ENCODE results near the gene RNF152. TPM values are rescaled to one million over a fixed set of nuclear protein-coding genes. Genes with fewer than 3 reads are reported as not detected.

RNF152 gene, protein sequence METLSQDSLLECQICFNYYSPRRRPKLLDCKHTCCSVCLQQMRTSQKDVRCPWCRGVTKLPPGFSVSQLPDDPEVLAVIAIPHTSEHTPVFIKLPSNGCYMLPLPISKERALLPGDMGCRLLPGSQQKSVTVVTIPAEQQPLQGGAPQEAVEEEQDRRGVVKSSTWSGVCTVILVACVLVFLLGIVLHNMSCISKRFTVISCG
- 45.7 TPM for total RNA-seq

DNA sequence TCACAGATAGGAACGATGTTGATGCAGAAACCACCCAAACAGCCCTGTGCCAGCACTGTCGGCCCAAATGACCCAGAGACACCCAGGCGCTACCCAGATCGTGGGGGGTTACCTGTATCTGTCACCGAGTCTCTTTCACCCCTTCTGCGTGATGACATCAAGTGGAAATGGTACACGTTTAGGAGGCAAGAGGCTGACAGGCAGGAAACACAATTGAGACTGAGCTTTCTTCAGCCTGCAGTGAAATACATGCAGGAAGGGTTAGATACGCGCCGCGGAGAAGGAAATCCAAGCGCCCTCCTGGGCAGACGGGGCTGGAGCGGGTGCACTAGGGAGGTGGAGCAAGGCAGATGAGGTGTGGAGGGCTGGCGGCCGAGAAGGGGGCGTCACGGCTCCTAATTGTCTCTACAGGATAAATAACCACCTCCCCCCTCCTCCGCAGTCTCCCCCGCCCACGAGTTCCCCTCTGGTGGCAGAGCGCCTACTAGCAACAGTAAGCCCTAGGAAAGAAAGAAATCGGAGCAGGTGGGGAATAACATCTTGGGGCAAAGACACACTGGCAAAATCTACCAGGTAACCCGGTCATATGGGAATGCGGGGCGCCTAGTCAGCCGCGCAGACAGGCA lies at the start of gene RNF152:
TSS of gene RNF152 (minus strand) at position 325 of the 626 bp plus-strand sequence. CDS start 76,544 bp downstream, outside the sequence.
- Histone ChIP-seq H3K9me3 (no peaks in the 10 kb centered on the region), H3K36me3 (peaks cover 0 to 4% of the 10 kb centered on the region in 2 donors), H3K4me1 (peaks cover 47% of the 10 kb centered on the region), H3K27me3 (no peaks in the 10 kb centered on the region), H3K4me3 (peak within 1 kb of the TSS; percentile 75 to 93), H3K27ac (peak within 1 kb of the TSS; percentile 92)
- DNase-seq (ENCODE audit: extremely low spot score in 2 of 2) = peak in 1 of 2 donors; percentile 88
- intact Hi-C loops (cut with DNase I) = loop anchor here (5.0 kb wide), 2 partner anchors 160 to 255 kb away; no protein-coding TSS in a partner anchor
- TF ChIP-seq POLR2AphosphoS5 (IDR thresholded peaks at IDR 0.05; ENCODE audit: insufficient read depth in 1 of 2, low read depth in 1 of 2) = no peak
- TF ChIP-seq, protein P1, sequence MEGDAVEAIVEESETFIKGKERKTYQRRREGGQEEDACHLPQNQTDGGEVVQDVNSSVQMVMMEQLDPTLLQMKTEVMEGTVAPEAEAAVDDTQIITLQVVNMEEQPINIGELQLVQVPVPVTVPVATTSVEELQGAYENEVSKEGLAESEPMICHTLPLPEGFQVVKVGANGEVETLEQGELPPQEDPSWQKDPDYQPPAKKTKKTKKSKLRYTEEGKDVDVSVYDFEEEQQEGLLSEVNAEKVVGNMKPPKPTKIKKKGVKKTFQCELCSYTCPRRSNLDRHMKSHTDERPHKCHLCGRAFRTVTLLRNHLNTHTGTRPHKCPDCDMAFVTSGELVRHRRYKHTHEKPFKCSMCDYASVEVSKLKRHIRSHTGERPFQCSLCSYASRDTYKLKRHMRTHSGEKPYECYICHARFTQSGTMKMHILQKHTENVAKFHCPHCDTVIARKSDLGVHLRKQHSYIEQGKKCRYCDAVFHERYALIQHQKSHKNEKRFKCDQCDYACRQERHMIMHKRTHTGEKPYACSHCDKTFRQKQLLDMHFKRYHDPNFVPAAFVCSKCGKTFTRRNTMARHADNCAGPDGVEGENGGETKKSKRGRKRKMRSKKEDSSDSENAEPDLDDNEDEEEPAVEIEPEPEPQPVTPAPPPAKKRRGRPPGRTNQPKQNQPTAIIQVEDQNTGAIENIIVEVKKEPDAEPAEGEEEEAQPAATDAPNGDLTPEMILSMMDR (IDR thresholded peaks at IDR 0.05) = no peak
- no peak for TF ChIP-seq POLR2A (IDR thresholded peaks at IDR 0.05)

DNA sequence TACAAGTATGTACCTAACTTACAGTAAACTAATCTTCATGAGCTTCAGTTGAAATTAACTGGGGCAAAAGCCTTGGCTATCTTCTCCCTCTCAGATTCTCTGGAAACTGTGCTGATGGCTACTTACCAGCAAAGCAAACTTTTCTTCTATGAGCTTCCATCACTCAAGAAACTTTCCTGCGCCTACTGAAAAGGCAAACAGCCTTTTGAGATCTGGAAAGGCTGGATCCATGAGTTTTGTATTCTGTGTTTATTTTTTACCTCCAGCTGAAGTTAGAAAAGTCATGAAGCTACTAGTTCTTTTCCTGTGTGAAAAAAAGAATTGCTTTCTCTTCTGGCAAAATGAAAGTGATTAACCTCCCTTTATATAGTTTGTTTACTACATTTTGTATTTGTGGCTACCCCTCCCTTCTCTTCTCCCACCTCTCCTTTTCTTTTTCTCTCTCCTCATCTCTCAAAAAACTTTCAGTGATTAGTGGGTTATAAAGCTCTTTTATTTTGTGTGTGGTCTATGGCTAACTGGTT lies 49.2 kb upstream of the RNF152 start:
- H3K9me3 ChIP-seq = no peaks in the 10 kb centered on the region
- no peaks in the 10 kb centered on the region for H3K36me3 ChIP-seq
- H3K4me3 ChIP-seq = no peak overlapping the region
- H3K27me3 ChIP-seq = no peaks in the 10 kb centered on the region
- no peaks in the 10 kb centered on the region for H3K4me1 ChIP-seq
- TF ChIP-seq POLR2AphosphoS5 (IDR thresholded peaks at IDR 0.05; ENCODE audit: insufficient read depth in 1 of 2, low read depth in 1 of 2) (no peak), POLR2A (IDR thresholded peaks at IDR 0.05) (no peak)
- TF ChIP-seq, protein P1 (IDR thresholded peaks at IDR 0.05) = no peak
- DNase-seq (ENCODE audit: extremely low spot score in 2 of 2) = no peak
- H3K27ac ChIP-seq = no peak overlapping the region
- intact Hi-C loops (cut with DNase I) = no loop called here

DNA sequence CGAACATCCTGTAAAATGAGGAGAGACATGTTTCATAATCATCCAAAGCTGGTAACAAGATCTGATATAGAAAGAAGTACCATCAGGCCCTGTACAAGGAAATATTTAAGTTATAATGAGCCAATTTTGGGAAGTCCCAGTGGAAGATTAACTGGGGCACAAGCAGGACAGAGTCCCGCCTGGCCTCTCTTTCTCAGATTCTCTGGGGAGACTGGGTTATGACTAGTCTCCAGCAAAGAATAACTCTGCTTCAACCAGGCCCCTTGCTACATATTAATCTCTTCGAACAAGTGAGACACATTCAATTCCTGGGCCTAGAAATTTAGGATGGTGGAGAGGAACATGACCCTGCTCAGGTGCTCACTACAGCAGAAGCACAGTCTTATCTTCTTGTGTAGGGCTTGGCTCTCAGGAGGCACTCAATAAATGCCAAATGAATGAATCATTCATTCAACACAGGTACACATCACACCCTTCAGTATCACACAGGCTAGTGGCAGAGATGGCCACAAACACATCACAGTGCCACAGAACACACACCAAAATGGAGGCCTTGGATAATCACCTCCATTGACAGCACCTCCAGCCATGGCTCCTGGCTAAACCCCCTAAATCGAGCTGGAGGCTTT lies 46.4 kb upstream of the RNF152 start:
- H3K4me1 ChIP-seq = no peaks in the 10 kb centered on the region
- H3K9me3 ChIP-seq = no peaks in the 10 kb centered on the region
- intact Hi-C loops (cut with DNase I) = no loop called here
- no peak overlapping the region for H3K4me3 ChIP-seq
- H3K36me3 ChIP-seq = no peaks in the 10 kb centered on the region
- no peak for TF ChIP-seq POLR2A (IDR thresholded peaks at IDR 0.05)
- TF ChIP-seq, protein P1 (IDR thresholded peaks at IDR 0.05) = no peak
- no peak for TF ChIP-seq POLR2AphosphoS5 (IDR thresholded peaks at IDR 0.05; ENCODE audit: insufficient read depth in 1 of 2, low read depth in 1 of 2)
- no peak for DNase-seq (ENCODE audit: extremely low spot score in 2 of 2)
- no peak overlapping the region for H3K27ac ChIP-seq
- no peaks in the 10 kb centered on the region for H3K27me3 ChIP-seq

DNA sequence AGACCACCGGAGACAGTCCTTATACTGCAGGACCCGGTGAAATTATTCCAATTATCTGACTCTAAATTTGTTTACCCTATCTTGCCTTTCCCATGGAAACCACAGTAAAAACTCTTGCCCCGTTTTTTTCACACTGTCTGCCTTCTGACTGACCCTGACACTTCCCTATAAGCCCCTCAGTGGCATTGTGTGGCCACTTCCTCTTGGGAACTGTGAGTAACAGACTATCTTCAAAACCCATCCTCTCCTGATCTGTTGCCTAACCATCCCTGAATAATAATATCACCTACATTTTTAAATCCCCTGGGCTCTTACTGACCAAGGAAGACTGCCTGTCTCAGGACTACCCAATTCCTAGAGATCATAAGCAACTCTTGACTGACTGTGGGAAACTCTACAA lies 42.6 kb upstream of the RNF152 start:
- Histone ChIP-seq H3K9me3 (no peaks in the 10 kb centered on the region), H3K4me1 (no peaks in the 10 kb centered on the region), H3K36me3 (no peaks in the 10 kb centered on the region), H3K4me3 (no peak overlapping the region), H3K27me3 (no peaks in the 10 kb centered on the region), H3K27ac (no peak overlapping the region)
- TF ChIP-seq POLR2A (IDR thresholded peaks at IDR 0.05) = no peak
- no peak for TF ChIP-seq POLR2AphosphoS5 (IDR thresholded peaks at IDR 0.05; ENCODE audit: insufficient read depth in 1 of 2, low read depth in 1 of 2)
- TF ChIP-seq, protein P1 (IDR thresholded peaks at IDR 0.05) = no peak
- no peak for DNase-seq (ENCODE audit: extremely low spot score in 2 of 2)
- intact Hi-C loops (cut with DNase I) = no loop called here
